Endothelial cell of umbilical vein (primary cell): Measurements from ENCODE around the gene SAMD14. TPM values are rescaled to one million over a fixed set of nuclear protein-coding genes. Genes with fewer than 3 reads are reported as not detected.
A peak's percentile ranks its signal among the peaks of the same experiment; 100 is the strongest.

Experiments used
- BruUV-seq: library from RNA; stranded (reverse); fragments of 400-500 nt; replicated peaks from 2 replicates; lab custom pipeline; 2021; lab: Mats Ljungman, UMichigan
- CTCF ChIA-PET: fragments of 300-600, 350-600 bp; sonication (Branson Sonifier 250); formaldehyde crosslinking; loops from one replicate; lab custom pipeline; 2021; ENCODE audit warnings: antibody characterized with exemption, inconsistent platforms; lab: Charles Lee
- POLR2A ChIA-PET: fragments of 300-600, 350-600 bp; sonication (Branson Sonifier 250); formaldehyde crosslinking; loops from one replicate; lab custom pipeline; 2021; ENCODE audit warnings: antibody characterized with exemption, inconsistent platforms; lab: Charles Lee
- DNase-seq: peaks from one replicate; pipeline ENCODE4 v3.0.0-alpha.2; 2011; ENCODE audit warnings: low read depth, low spot score
- FAIRE-seq: peaks from 2 replicates; lab custom pipeline; 2011; peaks lifted over from hg19 to GRCh38; lab: Jason Lieb, UNC
- H2AFZ ChIP-seq: 2 replicates; pipeline ENCODE4 v1.6.0; 2012; ENCODE audit warnings: low read depth, low read length, control low read depth, inconsistent platforms
- H3K27ac ChIP-seq: 2 replicates; pipeline ENCODE4 v1.5.1; 2011; ENCODE audit warnings: low read depth, mild to moderate bottlenecking, control low read depth, low read length, moderate library complexity; ENCODE audit not compliant: insufficient read depth
- H3K27me3 ChIP-seq, 2 experiments: 2 replicates each; pipeline versions ENCODE4 v1.6.0 to v1.6.1; 2011; ENCODE audit warnings: low read length in 2 of 2, mixed read lengths in 1 of 2; ENCODE audit not compliant: control insufficient read depth in 2 of 2, insufficient read depth in 2 of 2
- H3K36me3 ChIP-seq, 2 experiments: 2 replicates in 1 of 2; 3 replicates in 1 of 2; pipeline ENCODE4 v1.5.1; 2011; ENCODE audit warnings: low read length in 2 of 2, mild to moderate bottlenecking in 1 of 2, moderate library complexity in 1 of 2; ENCODE audit not compliant: control insufficient read depth in 2 of 2, insufficient read depth in 2 of 2; ENCODE audit errors: extremely low read depth in 1 of 2
- H3K4me1 ChIP-seq: 3 replicates; pipeline ENCODE4 v1.5.1; 2011; ENCODE audit warnings: mild to moderate bottlenecking, low read length; ENCODE audit not compliant: control insufficient read depth, insufficient read depth; ENCODE audit errors: extremely low read depth
- H3K4me2 ChIP-seq: 2 replicates; pipeline ENCODE4 v1.6.1; 2011; ENCODE audit warnings: low read length, control low read depth, mixed read lengths; ENCODE audit not compliant: insufficient read depth
- H3K4me3 ChIP-seq, 3 experiments: fragments of 200-600 bp in 1 of 3; sonication (generic), shearing (Covaris generic) in 1 of 3; replicated peaks in 1 of 3; 2 replicates each; pipeline ENCODE4 v1.5.1; 2011 to 2016; ENCODE audit warnings: control low read depth in 3 of 3, low read length in 3 of 3, mild to moderate bottlenecking in 2 of 3, inconsistent platforms in 1 of 3, low read depth in 1 of 3, moderate library complexity in 1 of 3; ENCODE audit not compliant: insufficient read depth in 1 of 3
- H3K79me2 ChIP-seq: 2 replicates; pipeline ENCODE4 v1.6.0; 2012; ENCODE audit warnings: low read length, inconsistent platforms; ENCODE audit not compliant: control insufficient read depth, insufficient read depth
- H3K9ac ChIP-seq: replicated peaks from 2 replicates; pipeline ENCODE3; 2011; ENCODE audit warnings: low read length, control low read depth; ENCODE audit not compliant: insufficient read depth; ENCODE audit errors: extremely low read depth
- H3K9me1 ChIP-seq: replicated peaks from 3 replicates; pipeline ENCODE4 v1.6.0; 2011; ENCODE audit warnings: mild to moderate bottlenecking, low read length; ENCODE audit not compliant: control insufficient read depth, insufficient read depth; ENCODE audit errors: extremely low read depth
- H3K9me3 ChIP-seq: replicated peaks from 2 replicates; pipeline ENCODE4 v1.5.1; 2012; ENCODE audit warnings: low read length, inconsistent platforms; ENCODE audit not compliant: control insufficient read depth, insufficient read depth
- H4K20me1 ChIP-seq: replicated peaks from 2 replicates; pipeline ENCODE3; 2011; ENCODE audit warnings: mild to moderate bottlenecking, low read length; ENCODE audit not compliant: control insufficient read depth, insufficient read depth; ENCODE audit errors: extremely low read depth
- CTCF ChIP-seq, 2 donors: IDR thresholded peaks; 1 replicate in 1 of 2; 2 replicates in 1 of 2; pipeline ENCODE4 v1.5.1; 2011; ENCODE audit warnings: low read length in 2 of 2, mild to moderate bottlenecking in 2 of 2, moderate library complexity in 2 of 2, control low read depth in 1 of 2, inconsistent platforms in 1 of 2, low read depth in 1 of 2; ENCODE audit not compliant: insufficient read depth in 1 of 2; ENCODE audit errors: extremely low read depth in 1 of 2
- FOS ChIP-seq: IDR thresholded peaks from 2 replicates; pipeline ENCODE4 v1.6.1; 2011; ENCODE audit warnings: mild to moderate bottlenecking, low read length, moderate library complexity, borderline replicate concordance; ENCODE audit not compliant: insufficient read depth
- GATA2 ChIP-seq: IDR thresholded peaks from 2 replicates; pipeline ENCODE4 v1.7.0; 2011; ENCODE audit warnings: low read depth, mild to moderate bottlenecking, moderate library complexity, mixed read lengths, low read length; ENCODE audit not compliant: insufficient read length, insufficient read depth
- JUN ChIP-seq: IDR thresholded peaks from 2 replicates; pipeline ENCODE4 v1.6.1; 2011; ENCODE audit warnings: borderline replicate concordance, low read depth; ENCODE audit not compliant: insufficient read length, insufficient read depth
- MAX ChIP-seq: IDR thresholded peaks from 2 replicates; pipeline ENCODE4 v1.6.1; 2011; ENCODE audit not compliant: insufficient read depth, insufficient read length
- MYC ChIP-seq: IDR thresholded peaks from one replicate; pipeline ENCODE4 v1.6.1; 2011; ENCODE audit warnings: mild to moderate bottlenecking, low read depth, low read length
- POLR2A ChIP-seq: IDR thresholded peaks from 2 replicates; pipeline ENCODE4 v1.6.1; 2012; ENCODE audit warnings: low read depth, mild to moderate bottlenecking, control low read depth, low read length
- POLR2AphosphoS5 ChIP-seq: IDR thresholded peaks from 2 replicates; pipeline ENCODE4 v1.6.1; 2012; ENCODE audit warnings: low read depth, mild to moderate bottlenecking, control low read depth, low read length, moderate library complexity; ENCODE audit not compliant: insufficient read depth
- dilution Hi-C: fragments of 300-500 bp; cut with MboI; formaldehyde crosslinking; loops from one replicate; pipeline ENCODE4 v1.15.0; 2019; ENCODE audit warnings: low sequenced_read_pairs; ENCODE audit not compliant: extremely low pct_ligation_motif_present
- intact Hi-C: fragments of 100-400 bp; cut with micrococcal nuclease; formaldehyde crosslinking; loops from one replicate; pipeline ENCODE4 v1.10.0; 2022
- polyA plus RNA-seq, 4 experiments: library from polyadenylated mRNA; depleted of rRNA in 3 of 4; stranded (reverse) in 3 of 4; unstranded in 1 of 4; fragments of >200 nt; gene quantifications; 2 replicates each; pipeline versions ENCODE4 v1.2.1 to v1.2.3, GENCODE V29; 2011 to 2012; ENCODE audit warnings: missing spikeins in 1 of 4
- total RNA-seq: library from RNA; stranded (reverse); gene quantifications from 2 replicates; pipeline ENCODE4 v1.2.3, GENCODE V29; 2021

The SAMD14 gene
- total and polyA plus RNA-seq, 2 donors (not counting 3 experiments of a cell fraction or from before 2014, with no cell fraction given) = 6.8 to 15.6 TPM

- Histone ChIP-seq H3K27ac (no peak overlapping the region), H3K4me1 (peaks cover 10% of the 10 kb centered on the region), H3K9me3 (no peaks in the 10 kb centered on the region), H3K9me1 (no peaks in the 10 kb centered on the region), H4K20me1 (no peaks in the 10 kb centered on the region), H3K36me3 (peaks cover 0 to 5% of the 10 kb centered on the region in 2 experiments), H3K4me2 (peak overlapping the region; percentile 70), H3K79me2 (no peaks in the 10 kb centered on the region), H3K9ac (no peak overlapping the region), H2AFZ (peak overlapping the region; percentile 94), H3K4me3 (peak overlapping the region; percentile 33 to 85 (median 46)), H3K27me3 (no peaks in the 10 kb centered on the region)
- no peak for DNase-seq
- ChIA-PET POLR2A (no interaction called here), CTCF (interaction anchor here (2.2 kb wide), 1 partner anchor 56 kb away, joined by 27 read pairs; the partner anchor contains the start of gene PPP1R9B)
- dilution Hi-C loops (no loop called here), intact Hi-C loops (loop anchor here (1.0 to 2.0 kb wide), 3 partner anchors 33 to 69 kb away; no protein-coding TSS in a partner anchor)
- FAIRE-seq = no peak
- no TSS peak for BruUV-seq
- TF ChIP-seq FOS (no peak), GATA2 (no peak), MAX (no peak), CTCF (IDR thresholded peaks at IDR 0.05; ENCODE audit: extremely low read depth in 1 of 2, insufficient read depth in 1 of 2, low read depth in 1 of 2, low read length in 2 of 2) (no peak), POLR2AphosphoS5 (no peak), JUN (no peak), POLR2A (no peak), MYC (no peak)
Observed at GRCh38 chr17:50095626-50096037, 34.3 kb downstream of the SAMD14 start.
